MCF 10A (cell line): ENCODE results near the gene ALPP. TPM values are rescaled to one million over a fixed set of nuclear protein-coding genes. Genes with fewer than 3 reads are reported as not detected.

Experiments
- BruUV-seq: library from RNA; stranded (reverse); fragments of 400-500 nt; replicated peaks from 2 replicates; lab custom pipeline; 2021; lab: Mats Ljungman, UMichigan
- CTCF ChIA-PET: fragments of 300-600 bp; sonication (Branson Sonifier 250); formaldehyde crosslinking; extraction: SDS; loops from one replicate; lab custom pipeline; 2021; ENCODE audit warnings: antibody characterized with exemption, inconsistent platforms; lab: Yijun Ruan, JAX
- POLR2A ChIA-PET: fragments of 300-600, 350-650 bp; sonication (Branson Sonifier 250); formaldehyde crosslinking; extraction: SDS; loops from one replicate; lab custom pipeline; 2020; ENCODE audit warnings: antibody characterized with exemption, inconsistent platforms; lab: Yijun Ruan, JAX
- DNase-seq: peaks from one replicate; pipeline ENCODE4 v3.0.0-alpha.2; 2018; ENCODE audit not compliant: unreplicated experiment
- H3K27ac Mint-ChIP-seq: one replicate; pipeline ENCODE4 v1.8.0; 2022; ENCODE audit warnings: mild to moderate bottlenecking, low read depth, mixed read lengths; ENCODE audit not compliant: unreplicated experiment
- H3K27me3 Mint-ChIP-seq: one replicate; pipeline ENCODE4 v1.8.0; 2022; ENCODE audit warnings: mixed read lengths; ENCODE audit not compliant: insufficient read depth, unreplicated experiment
- H3K36me3 Mint-ChIP-seq: one replicate; pipeline ENCODE4 v1.8.0; 2022; ENCODE audit warnings: mild to moderate bottlenecking, moderate library complexity, mixed read lengths; ENCODE audit not compliant: insufficient read depth, unreplicated experiment
- H3K4me1 Mint-ChIP-seq: one replicate; pipeline ENCODE4 v1.8.0; 2022; ENCODE audit warnings: mixed read lengths; ENCODE audit not compliant: insufficient read depth, unreplicated experiment
- H3K4me3 Mint-ChIP-seq: one replicate; pipeline ENCODE4 v1.8.0; 2022; ENCODE audit warnings: mild to moderate bottlenecking, moderate library complexity, mixed read lengths; ENCODE audit not compliant: unreplicated experiment
- H3K9me3 Mint-ChIP-seq: one replicate; pipeline ENCODE4 v1.8.0; 2022; ENCODE audit warnings: mixed read lengths; ENCODE audit not compliant: unreplicated experiment
- CTCF ChIP-seq: fragments of 200-600 bp; IDR thresholded peaks from one replicate; pipeline ENCODE4 v1.8.0; 2022; ENCODE audit warnings: antibody characterized with exemption, mild to moderate bottlenecking; ENCODE audit not compliant: unreplicated experiment
- intact Hi-C: fragments of 100-400 bp; cut with micrococcal nuclease; formaldehyde crosslinking; loops from 2 replicates; pipeline ENCODE4 v1.14.1; 2022
- total RNA-seq: library from RNA; stranded (reverse); gene quantifications from 2 replicates; pipeline ENCODE4 v1.2.3, GENCODE V29; 2022

ALPP gene
- total RNA-seq, 1 experiment from 2014 or later = 0.35 TPM

DNA sequence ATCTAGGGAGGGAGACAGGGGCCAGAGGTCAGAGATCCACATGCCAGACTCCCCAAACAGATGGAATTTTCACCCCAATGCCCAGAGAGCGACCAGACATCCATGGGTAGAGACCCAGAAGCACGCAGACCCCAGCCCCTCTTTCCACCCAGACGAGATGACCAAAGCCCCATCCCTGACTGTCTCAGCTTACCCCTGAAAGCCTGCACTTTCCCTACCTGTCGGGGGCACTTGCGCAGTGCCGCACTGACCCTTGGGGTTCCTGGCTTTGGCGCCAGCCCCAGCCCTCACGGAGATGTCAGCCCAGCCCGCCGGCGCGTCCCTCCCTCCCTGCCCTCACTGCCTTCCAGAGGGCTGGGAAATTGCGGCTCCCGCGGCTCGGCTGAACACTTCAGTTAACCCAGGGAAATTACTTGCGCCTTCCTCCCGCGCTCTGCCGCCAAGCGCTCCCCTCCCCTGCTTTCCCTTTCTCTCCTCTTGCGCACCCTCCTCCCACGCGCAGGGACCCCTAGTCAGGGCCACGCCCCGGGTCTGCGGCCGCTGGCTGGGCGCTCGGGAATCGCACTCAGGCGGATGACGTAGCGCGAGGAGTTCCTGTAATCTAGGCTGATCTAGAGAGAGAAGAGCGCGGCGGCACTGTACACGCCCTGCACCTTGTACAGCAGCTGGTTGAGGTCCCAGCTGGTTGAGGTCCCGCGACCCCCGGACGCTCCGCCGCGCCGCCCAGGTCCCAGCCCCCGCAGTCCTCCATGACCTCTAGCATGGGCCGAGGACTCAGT lies 40.1 kb downstream of the ALPP start:
- Mint-ChIP-seq H3K27ac (no peak overlapping the region), H3K27me3 (peaks cover 20% of the 10 kb centered on the region), H3K4me1 (no peaks in the 10 kb centered on the region), H3K36me3 (no peaks in the 10 kb centered on the region), H3K9me3 (peaks cover 14% of the 10 kb centered on the region), H3K4me3 (peak overlapping the region; percentile 66)
- BruUV-seq = no TSS peak
- TF ChIP-seq CTCF = no peak
- CTCF ChIA-PET = interaction anchor here (0.8 kb wide), 1 partner anchor 21 kb away, joined by 3 read pairs; no protein-coding TSS in a partner anchor
- no peak for DNase-seq
- intact Hi-C loops = no loop called here
- POLR2A ChIA-PET = no interaction called here

GRCh38 chr2:232419245-232420072 lies 40.9 kb downstream of the ALPP start:
- Mint-ChIP-seq H3K27ac (no peak overlapping the region), H3K4me3 (no peak overlapping the region), H3K27me3 (peaks cover 13% of the 10 kb centered on the region), H3K9me3 (peaks cover 17% of the 10 kb centered on the region), H3K4me1 (no peaks in the 10 kb centered on the region), H3K36me3 (no peaks in the 10 kb centered on the region)
- ChIA-PET POLR2A (no interaction called here), CTCF (interaction anchor here (0.8 kb wide), 1 partner anchor 20 kb away, joined by 3 read pairs; no protein-coding TSS in a partner anchor)
- TF ChIP-seq CTCF = no peak
- intact Hi-C loops = no loop called here
- BruUV-seq = no TSS peak
- DNase-seq = no peak

DNA sequence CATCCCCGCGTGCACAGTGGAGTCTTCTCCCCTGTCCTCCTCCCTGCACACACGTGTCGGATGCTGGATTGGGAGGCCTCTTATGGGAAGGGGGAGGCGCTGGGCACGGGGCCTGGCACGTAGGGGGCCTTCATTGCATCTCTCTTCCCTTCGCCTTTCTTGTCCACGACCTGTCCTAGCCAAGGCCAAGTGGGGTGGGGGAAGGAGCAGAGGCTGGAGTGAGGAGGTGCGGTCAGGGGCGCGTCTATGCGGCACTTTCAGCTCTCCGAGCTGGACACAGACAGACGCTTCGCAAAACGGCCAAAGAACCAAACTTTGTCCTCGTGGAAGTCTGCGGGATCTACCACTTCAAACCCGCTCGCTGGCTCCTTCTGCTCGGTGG lies 41.5 kb downstream of the ALPP start:
- no peak for TF ChIP-seq CTCF
- Mint-ChIP-seq H3K4me1 (no peaks in the 10 kb centered on the region), H3K4me3 (no peak overlapping the region), H3K27me3 (peaks cover 13% of the 10 kb centered on the region), H3K27ac (no peak overlapping the region), H3K36me3 (no peaks in the 10 kb centered on the region), H3K9me3 (peaks cover 17% of the 10 kb centered on the region)
- DNase-seq = no peak
- BruUV-seq = no TSS peak
- ChIA-PET CTCF (no interaction called here), POLR2A (no interaction called here)
- intact Hi-C loops = no loop called here
